Stimulated activated CD8-positive, alpha-beta memory T cell treated with anti-CD3 and anti-CD28 coated beads, Interleukin-7, amount 100 ng/mL, for 48 hours (primary cell): ENCODE measurements around the gene PRR13.
"Not testable (repeated sequence)": the region's sequence is repeated elsewhere in the genome, so short reads cannot be mapped to it uniquely, and the experiment has no call there.

ENCODE experiments used
- DNase-seq, 2 donors: peaks; one replicate each; pipeline ENCODE4 v3.0.0-alpha.2; 2020; ENCODE audit warnings: low read depth in 1 of 2; ENCODE audit errors: extremely low read depth in 1 of 2

Gene PRR13

DNA sequence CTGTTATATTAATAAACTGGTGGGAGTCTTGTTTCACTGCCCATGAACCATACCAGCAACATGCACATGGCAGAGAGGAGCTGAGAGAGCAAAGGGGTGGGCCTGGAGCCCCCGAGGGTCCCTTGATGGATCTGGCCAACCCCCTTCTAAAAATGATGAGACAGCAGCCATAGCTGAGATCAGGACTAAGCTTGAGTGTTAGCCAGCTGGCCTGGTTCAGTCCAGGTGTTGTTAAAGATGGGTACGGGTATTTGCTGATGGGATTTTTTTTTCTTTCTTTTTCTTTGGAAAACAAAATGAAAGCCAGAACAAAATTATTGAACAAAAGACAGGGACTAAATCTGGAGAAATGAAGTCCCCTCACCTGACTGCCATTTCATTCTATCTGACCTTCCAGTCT, 26.3 kb downstream of the PRR13 start:
- no peak for DNase-seq

DNA sequence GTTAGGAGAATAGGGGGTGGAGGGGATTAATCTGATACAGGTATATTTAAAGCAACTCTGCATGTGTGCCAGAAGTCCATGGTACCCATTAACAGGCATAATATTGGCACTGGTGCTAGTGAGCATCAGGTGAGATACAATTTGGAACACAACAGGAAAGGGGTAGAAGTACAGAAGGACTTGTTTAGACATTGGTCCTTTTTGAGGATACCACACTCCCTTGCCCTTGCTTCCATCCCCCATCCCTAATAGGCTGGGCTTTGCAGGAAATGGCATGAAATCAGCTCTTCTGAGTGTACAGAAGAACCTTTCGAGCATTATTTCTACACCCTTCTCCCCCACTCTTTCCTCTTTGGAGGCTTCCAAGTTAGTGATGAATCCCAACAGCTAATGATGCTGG, 26.7 kb downstream of the PRR13 start:
- no peak for DNase-seq

DNA sequence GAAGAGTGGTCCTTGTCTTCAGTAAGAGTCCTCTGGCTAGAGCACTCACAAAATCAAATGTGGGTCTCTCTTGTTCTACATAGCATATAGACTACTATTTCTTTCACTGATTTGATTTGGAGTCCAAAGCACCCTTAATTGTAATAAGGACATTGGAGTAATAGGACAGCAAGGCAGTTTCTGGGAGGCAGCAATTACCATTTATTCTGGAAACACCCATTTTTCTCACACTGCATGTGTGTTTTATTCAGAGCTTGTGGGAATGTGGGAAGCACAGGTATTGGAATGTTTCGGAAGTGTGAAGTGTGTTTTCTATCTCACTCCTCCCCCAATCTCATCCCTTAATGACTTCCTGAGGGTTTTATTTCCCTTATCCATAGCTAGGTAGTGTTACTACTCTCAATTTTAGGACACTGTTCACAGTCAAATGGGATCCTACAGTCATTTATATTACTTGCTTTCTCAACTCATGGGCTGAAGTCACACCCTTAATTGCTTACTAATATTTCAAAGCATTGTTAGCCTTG, 30.6 kb downstream of the PRR13 start:
- no peak for DNase-seq

DNA sequence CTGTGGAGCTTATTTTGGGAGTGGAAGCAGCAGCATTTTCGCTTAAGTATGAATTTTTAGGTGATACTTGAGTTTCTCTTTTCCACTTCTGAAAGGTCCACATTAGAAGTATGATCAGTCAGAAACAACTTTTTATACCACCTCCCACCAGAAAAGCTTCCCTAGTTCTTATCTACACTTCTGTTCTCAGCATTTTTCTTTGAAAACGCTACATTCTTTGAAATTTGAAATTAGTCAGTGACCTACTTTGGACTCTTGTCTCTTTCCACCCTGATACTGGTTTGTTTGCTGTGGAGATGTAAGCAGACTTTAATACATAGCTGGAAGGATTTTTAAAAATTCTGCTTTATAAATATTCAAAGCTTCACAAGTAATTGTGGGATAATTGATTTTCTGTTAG, 32.5 kb downstream of the PRR13 start:
- DNase-seq, result no peak

DNA sequence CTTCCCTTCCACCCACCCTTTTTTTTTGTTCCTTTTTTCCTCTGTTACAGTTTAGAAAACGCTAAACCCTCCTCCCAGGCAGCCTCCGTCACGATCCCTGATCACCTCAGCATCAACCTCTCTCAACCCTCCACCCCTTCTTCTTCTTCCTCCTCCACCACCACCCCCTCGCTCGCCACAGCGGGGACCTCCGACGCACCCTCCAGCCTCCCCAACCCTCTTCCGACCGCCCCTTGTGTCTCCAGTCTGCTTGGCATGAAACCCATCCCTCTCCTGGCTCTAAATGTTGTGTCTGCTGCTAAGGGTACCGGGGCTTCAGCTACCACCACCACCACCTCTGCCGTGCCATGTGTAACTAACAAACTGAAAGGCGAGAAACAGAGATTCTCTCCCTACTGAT, 33.3 kb downstream of the PRR13 start:
- DNase-seq, result no peak

DNA sequence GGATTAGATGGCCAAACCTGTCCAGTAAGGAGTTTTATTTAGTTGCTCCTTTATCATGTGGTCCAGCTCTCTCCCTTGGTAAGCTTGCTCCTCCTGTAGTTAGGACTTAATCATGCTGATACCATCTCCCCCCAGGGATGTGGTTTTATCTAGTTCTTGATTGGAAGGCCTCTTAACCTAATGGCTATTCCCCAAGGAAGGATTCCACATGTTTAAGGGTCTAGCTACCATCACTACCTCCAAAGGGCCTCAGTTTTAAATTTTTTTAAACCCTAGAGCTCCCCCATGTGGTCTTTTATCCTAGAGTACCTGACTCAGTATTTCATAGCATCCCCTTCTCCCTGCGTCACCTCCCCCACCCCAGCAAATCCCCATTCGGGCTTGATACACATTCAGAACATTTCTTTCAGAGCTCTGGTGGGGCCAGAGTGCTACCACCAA, 35.3 kb downstream of the PRR13 start:
- DNase-seq, result no peak

DNA sequence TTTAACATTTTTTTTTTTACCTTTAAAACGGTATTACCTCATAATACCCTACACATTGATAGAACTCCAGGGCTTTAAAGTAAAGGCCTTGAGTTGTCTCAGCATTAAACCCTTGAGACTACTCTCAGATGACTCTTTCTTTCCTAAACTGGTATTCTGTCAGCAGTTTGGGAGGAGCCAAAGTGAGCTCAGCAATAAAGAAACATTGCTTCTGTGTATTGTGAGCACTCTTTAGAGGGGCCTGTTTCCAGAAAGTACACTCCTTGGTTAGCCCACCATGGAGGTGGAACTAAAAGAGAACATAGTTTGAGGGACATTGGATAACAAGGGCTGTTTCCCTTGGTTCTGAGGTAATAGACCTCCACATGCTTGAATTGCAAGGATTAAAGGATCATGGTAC, 37.3 kb downstream of the PRR13 start:
- DNase-seq, result no peak

DNA sequence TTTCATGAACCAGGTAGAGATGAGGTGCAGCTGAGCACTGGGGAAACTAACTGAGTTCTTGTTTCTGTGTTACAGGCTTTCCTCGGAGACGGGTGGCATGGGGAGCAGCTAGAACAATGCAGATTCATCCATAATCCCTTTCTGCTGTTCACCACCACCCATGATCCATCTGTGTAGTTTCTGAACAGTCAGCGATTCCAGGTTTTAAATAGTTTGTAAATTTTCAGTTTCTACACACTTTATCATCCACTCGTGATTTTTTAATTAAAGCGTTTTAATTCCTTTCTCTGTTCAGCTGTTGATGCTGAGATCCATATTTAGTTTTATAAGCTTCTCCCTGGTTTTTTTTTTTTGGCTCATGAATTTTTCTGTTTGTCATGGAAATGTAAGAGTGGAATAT, 37.8 kb downstream of the PRR13 start:
- no peak for DNase-seq

DNA sequence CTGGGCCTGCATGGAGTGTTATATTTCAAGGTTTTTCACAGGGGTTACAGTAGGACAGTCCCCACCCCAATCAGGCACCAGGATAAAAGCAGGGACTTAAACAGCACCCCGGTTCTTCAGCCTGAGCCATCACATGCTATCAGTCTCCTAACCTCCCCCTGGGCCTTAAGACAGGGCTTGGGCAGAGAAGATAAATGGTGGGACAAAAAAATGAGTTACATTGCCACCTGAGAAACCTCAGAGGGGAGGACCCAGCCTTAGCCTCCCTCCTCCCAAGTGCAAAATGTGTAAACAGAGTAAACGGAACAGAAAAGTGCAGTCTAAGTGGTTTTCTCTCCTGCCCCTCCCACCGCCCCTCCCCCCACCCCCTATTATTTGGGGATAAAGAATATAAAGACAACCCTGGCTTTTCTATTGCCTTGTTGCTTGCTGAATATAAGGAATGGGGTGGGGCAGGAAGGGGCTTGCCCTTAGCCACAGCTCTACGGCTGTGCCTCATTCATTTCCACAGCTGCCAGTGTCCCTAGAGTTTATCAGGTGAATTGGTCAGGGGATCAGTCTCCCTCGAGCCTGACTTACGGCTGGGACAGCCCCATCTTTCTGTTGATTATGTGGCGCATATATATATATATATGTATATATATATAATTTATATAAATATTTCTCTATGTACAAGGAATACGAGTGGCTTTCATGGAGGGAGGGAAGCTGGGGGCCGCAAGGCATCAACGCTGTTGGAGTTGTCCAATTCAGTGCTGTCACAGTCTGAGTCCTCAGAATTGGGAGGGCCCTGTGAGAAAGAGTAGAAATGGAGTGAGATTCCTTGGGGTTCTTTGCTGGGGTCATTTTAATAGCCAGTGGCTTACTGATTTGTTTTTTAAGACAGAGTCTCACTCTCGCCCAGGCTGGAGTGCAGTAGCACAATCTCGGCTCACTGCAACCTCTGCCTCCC, 39.2 kb downstream of the PRR13 start:
- DNase-seq, result no peak

DNA sequence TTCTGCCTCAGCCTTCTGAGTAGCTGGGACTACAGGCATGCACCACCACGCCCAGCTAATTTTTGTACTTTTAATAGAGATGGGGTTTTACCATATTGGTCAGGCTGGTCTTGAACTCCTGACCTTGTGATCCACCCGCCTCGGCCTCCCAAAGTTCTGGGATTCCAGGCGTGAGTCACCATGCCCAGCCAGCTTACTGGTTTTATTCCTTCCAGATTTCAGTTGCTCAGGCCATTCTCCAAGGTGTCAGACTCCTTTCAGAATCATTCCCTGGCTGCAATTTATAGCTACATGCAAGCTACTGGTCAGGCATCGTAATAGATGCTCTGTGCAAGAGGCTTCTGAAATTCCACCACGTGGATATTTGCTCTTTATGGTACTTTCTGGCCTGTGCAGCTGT, 39.9 kb downstream of the PRR13 start:
- not testable (repeated sequence) for DNase-seq

DNA sequence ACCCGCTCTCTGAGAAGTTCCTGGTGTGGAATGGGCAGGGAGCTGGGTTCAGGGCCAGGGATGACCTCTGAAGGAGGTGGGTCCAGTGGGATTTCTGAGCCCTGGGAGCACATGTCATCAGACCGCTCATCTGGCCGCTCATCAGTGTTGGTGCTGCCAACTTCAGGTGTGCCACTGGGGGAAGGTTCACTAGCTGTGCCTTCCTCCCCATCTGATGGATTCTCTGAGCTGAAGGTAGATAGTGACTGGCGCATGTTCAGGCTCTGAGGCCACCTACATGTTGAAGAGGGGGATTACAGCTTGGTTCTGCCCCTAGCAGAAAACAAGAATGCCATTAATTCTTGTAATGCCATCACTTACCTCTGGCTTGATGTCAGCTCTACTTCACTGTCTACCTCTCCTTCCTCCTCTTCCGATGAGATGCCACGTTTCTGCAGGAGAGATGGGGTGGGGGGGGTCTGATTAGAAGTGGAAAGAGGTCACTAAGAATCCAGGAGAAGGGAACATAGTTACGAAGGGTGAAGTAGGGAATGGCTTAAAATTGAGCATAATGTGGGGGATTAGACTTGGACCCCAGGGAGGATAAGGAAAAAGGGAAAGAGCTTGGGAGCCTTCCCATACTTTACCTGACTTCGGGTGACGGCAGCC, 40.5 kb downstream of the PRR13 start:
- DNase-seq, result no peak

DNA sequence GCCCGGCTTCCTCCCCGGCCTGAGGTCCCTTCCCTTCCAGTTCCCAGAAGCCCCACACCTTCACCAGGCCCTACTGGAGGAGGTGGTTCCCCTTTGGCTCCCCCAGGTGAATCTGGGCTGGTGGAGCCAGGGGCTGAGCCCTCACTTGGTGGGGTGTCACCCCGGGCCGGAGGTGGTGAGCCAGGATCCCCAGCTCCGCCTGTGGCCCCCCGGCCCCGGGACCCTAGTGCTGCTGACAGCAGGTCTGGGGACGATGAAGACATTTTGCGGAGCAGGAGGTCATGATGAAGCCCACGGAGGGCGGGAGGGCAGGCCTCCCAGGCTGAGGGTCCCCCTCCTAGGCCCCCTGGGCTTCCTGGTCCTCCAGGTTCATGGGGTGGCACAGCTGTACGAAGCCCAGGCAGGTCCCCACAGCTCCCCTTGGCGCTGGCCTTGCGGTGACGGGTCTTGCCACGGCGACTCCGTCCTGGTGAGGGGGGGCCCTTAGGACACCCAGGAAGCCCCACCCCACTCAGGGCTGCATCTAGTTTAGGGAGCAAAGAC, 41.2 kb downstream of the PRR13 start:
- no peak for DNase-seq

DNA sequence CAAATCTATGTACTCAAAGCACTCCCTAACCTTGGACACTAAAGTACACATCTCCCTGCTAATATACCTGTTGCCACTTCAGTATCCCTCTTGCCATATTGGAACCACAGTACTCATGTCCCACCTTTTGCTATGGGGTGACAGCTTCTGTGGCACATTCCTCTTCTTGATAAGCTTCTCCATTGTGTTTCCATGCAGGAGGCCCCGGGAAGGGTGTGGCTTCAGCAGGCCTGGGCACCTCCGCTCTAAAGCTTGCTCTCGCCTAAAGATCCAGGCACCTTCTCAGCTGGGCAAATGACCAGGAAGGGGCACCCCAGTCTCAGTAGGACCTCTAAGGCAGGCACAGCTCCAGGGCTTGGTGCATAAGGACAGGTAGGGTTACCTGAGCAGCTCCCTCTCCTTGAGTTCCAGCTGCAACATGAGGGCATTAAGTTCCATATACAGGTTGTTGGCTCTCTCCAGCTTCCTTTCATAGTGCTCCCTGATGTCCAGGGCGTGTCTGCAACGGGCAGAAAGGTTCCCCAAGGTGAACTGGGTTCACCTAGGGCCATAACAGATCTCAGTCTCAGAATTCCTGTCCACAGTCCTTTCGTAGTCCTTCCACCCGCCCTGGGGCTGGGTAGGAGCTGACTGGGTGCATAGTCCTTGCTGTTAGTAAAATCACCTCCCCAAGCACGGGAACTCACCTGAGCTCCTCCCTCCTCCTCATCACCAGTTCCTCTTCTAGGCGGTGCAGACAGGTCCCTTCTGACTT, 41.9 kb downstream of the PRR13 start:
- no peak for DNase-seq

DNA sequence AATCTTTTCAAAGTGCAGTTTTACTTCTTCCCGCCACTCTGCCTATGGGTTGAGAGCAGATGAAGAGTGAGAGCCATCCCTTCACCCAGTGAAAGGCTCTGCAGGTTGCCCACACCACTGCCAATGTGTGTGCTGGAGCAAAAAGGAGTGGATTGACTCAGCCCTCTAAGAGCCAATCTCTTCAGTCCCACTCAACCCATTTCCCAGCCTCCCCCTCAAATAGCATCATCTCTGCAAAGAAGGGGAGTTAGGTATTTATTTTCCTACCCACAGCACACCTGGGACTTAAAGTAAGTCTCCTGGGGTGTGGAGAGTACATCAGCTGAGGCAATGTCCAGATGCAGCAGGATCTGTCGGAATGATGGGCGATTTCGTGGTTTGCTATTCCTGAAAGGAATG, 42.4 kb downstream of the PRR13 start:
- no peak for DNase-seq

DNA sequence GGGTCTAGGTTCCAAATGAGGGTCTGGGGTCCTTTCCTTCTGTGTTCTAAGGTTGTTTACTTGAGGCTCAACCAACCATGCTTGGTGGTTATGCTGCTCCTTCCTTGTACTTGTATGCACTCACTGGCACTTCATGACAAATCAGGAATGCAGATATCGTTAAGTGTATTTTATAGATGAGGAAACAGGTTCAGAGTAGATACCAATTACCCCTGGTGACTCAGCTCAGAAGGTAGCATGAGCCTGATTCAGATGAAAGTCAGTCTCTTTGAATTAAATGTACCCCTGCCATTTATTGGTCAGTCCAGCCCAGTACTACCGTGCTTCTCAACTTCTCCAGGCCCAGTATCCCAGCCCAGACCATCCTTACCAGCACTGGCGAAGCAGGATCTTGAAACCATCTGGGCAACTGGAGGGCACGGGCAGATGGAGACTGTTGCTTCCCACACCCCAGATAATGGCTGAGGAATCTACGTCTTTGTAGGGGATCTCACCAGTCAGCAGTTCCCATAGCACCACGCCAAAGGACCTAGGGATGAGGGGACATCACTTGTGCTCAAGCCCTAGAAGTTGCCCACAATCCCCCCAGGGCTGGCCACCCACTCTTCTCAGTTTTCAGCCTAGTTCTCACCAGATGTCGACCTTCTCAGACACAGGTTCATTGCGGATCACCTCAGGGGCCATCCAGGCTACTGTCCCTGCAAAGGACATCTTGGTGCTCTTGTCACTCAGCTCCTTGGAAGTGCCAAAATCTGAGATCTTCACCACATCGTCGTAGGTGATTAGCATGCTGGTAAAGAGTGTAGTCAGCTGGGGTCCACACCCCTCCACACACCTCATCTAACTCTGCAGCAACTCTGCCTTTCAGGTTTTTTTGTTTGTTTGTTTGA, 43.4 kb downstream of the PRR13 start:
- DNase-seq, result no peak

DNA sequence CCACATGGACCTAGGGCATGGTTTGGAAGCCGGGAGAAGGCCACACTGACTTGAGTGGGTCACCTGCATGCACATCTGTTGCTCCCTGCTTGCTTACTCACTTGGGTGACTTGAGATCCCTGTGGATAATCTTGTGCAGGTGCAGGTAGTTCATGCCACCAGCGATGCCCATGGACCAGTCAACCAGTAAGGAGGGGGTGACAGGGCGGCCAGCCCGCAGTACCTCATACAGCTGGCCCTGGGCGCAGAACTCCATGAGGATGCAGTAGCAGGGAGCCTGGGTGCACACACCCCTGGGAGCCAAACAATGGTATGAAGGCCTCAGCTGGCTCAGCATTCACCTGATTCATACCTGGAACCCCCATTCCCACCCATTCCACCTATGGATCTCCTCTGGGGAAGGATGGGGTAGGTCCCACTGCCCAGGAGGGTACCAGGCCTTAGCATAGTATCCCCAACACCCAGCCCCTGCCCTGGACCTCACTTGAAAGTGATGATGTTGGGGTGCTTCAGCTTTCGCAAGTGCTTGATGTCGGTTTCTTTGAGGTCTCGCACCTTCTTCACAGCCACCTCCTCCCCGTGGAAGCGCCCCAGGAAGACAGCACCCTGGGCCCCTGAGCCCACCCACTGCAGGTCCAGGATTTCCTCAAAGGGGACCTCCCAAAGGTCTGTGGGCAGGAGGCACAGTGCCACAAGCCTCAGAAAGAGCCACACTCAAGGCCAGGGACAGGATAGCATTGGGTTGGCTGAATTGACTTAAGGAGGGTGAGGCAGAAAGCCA, 44.6 kb downstream of the PRR13 start:
- DNase-seq, result no peak

DNA sequence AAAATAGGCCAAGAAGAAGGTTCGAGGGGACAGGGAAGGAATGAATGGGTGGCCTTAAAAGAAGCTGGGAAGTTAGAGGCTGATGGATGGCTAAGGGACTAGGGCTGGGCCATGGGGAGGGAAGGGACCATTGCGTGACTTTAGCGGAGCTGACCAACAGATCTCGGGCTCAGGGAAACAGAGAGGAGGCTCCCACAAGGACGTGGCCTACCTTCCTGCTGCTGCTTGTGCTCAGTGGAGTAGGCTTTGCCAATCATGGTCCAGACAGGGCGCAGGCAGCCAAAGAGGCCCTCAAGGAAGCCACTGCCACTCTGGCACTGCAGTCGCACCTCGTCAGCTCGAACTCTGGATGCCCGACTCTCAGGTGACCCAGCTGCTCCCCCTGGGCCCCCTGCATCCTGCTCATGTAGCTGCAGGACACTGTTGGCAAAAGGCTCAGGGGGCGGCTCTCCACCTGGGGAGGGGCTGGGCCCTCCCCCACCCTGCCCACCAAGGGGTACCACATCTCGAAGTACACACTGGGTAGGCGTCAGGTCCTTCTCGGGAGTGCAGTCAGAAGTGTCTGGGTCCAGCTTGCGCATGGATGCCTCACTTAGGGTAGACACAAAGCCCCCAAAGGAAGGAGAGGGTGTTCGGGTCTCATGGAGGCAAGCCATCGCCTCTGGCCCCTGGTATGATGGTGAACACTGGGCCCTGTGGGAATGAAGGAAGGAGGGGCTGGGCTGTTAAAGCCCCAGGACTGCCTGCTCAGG, 45.4 kb downstream of the PRR13 start:
- DNase-seq, result no peak

DNA sequence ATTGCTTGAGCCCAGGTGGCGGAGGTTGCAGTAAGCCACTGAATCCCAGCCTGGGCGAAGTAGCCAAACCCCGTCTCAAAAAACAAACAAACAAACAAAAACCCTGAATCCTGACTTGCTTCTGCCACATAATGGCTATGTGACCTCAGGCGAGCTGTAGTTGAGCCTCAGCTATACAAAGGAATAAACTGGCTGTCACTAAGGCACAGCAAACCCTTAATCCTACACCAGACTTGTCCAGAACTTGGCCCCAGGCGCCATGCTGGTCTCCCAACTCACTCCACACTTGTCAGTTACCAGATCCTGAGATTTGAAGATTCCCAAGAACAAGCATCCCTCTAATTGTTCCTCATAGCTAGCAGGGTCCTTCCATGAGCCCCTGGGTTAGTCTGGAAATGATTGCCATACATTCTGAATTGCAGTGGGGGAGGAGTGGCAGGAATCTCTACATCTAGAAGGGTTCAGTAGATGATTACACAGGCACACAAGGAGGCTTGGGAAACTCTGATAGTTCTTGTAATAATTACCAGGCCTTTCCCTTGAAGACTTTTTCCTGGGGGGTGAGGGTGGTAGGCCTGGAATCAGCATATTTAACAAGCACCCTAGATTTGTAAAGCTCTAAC, 47.8 kb downstream of the PRR13 start:
- DNase-seq, result no peak
